ENCODE data around the gene FAM149A.

FAM149A gene

GRCh38 chr4:186105647-186106321, 1.3 kb downstream of the FAM149A start:
- DNase-seq (ENCODE audit: low spot score), result peak; percentile 54

- DNase-seq (ENCODE audit: low spot score), result no peak
These were observed 3.4 kb downstream of the FAM149A start for GRCh38 chr4:186107947-186108346.

DNA sequence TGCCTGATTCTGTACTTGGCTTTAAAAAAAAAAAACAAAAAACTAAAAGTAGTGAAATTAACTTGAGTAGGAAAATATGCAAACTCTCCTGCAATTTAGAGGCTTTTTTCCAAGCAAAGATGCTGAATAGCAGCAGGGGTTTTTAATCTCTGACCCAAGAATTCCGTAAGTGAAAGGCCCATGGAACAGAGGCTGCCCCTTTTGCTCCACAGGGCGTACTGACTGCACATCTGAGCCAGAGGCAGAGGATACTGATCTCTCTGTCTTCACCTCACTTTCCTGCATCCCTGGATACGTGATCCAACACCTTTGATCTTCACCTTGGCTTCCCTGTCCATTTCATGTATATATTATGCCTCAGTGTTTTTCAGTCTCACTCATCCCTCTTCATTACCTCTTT, 3.9 kb downstream of the FAM149A start:
- no peak for DNase-seq (ENCODE audit: low spot score)

- DNase-seq (ENCODE audit: low spot score), result no peak
These were observed 4.7 kb downstream of the FAM149A start for GRCh38 chr4:186109245-186109644.

DNA sequence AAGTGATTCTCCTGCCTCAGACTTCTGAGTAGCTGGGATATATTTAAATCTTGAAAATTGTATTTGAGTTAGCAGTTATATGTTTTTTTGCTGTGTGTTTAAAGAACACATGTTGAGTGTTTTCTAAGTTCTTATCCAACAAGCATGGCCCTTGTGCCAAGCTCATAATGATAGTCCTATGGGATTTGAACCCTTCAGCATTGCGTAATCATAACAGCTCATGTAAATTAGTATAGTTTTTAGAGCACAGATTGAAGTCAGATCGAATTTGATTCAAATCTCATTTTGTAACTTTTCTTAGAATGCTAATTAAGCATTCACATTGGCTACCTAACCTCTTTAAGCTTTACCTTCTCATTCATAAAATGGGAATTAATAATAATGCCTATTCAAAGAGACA, 12.2 kb downstream of the FAM149A start:
- no peak for DNase-seq (ENCODE audit: low spot score)

GRCh38 chr4:186118582-186118981, 14.1 kb downstream of the FAM149A start:
- no peak for DNase-seq (ENCODE audit: low spot score)

- no peak for DNase-seq (ENCODE audit: low spot score)
These were observed 16.6 kb downstream of the FAM149A start for GRCh38 chr4:186121057-186121456.

DNA sequence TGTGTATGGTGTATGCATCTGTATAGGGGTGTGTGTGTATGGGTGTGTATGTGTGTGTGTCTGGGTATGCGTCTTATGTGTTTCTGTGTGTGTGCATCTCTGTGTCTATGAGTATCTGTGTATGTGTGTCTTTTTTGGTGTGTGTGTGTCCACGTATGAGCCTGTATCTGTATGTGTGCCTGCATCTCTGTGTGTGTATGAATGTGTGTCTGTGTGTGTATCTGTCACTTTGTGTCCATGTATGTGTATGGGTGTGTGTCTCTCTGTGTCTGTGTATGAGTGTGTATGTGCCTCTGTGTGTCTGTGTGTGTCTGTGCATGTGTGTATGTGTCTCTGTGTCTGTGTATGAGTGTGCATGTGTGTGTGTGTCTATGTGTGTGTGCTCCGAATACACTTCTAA, 24.3 kb downstream of the FAM149A start:
- no peak for DNase-seq (ENCODE audit: low spot score)

DNA sequence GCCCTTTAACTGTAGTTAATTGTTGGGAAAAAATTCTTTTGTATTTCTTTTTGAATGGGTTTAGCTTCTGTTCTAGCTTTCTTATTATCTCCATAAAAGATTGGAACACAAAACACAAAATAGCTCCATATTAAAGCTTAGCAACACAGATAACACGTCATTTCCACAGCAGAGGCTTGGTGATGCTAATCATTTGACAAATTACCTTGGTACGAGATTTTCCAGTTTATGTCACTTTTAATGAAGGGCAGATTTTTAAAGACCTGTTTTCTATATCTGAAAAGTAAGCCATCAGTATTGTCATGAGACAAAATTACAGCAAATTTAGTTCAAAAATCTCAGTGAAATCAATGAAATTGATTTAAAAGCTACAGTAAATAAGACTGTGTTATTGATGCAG, 27.4 kb downstream of the FAM149A start:
- DNase-seq (ENCODE audit: low spot score), result no peak

- peak; percentile 57 for DNase-seq (ENCODE audit: low spot score)
These were observed 28.2 kb downstream of the FAM149A start for GRCh38 chr4:186132577-186133242.

- DNase-seq (ENCODE audit: low spot score), result no peak
These were observed 29.8 kb downstream of the FAM149A start for GRCh38 chr4:186134257-186134656.

- no peak for DNase-seq (ENCODE audit: low spot score)
These were observed 30.4 kb downstream of the FAM149A start for GRCh38 chr4:186134861-186135260.

GRCh38 chr4:186137196-186137794, 32.8 kb downstream of the FAM149A start:
- DNase-seq (ENCODE audit: low spot score), result no peak

DNA sequence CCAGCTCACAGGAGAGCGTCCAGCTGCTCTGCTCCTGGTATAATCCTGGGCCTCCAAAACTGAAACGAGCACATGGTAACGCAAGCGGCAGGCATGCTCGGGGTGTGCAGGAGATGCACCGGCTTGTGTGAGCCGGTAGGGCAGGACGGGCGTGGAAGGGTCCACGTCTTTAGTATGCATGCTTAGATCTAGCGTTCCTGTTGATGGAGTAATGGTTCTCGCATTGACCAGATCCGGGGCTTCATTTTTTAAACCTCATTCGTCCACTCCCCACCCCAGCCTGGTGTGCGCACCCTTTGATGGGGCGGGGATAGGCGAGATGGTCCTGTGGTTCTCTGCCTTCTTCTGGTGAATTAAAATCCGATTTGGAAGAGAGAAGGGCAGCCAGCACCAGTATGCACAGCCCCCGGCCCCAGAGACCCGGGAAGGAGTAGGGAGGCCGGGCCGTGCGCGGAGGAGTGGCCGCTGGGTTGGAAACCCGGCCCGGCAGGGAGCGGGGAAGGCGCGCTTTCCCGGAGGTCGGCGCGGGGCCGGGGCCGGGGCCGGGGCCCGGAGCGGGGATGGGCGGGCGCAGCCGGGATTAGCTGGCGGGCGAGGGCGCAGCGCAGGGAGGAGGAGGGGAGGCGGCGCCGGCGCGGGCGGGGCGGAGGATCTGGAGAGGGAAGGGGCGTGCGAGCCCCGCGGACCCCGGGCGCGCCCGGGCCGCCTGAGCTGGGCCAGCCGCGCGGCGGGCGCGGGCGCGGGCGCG, 39.9 kb downstream of the FAM149A start:
- peak; percentile 88 for DNase-seq (ENCODE audit: low spot score)

GRCh38 chr4:186144946-186145569, 40.6 kb downstream of the FAM149A start:
- DNase-seq (ENCODE audit: low spot score), result peak; percentile 73

GRCh38 chr4:186146458-186146857, 42.0 kb downstream of the FAM149A start:
- DNase-seq (ENCODE audit: low spot score), result no peak

- DNase-seq (ENCODE audit: low spot score), result no peak
These were observed 44.0 kb downstream of the FAM149A start for GRCh38 chr4:186148336-186148975.

DNA sequence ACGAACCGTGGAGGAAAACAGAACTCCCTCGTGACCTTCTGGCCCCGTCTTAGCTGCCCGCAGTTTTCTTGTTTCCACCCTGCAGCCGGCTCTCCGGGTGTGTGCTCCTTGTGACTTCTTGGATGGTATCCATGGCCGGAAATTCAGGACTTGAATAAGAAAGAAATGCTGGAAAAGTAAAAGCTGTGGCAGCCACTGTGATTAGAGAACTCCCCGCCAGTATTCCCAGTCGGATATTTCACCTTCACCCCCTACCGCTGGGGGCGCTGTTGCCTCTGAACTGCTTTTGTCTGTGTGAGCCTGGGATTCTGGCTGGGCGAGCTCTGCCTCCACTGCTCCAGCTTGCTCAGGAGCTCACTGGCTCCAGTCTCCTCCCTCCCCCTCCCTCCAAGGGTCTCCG, 45.4 kb downstream of the FAM149A start:
- peak; percentile 77 for DNase-seq (ENCODE audit: low spot score)

- DNase-seq (ENCODE audit: low spot score), result no peak
These were observed 46.4 kb downstream of the FAM149A start for GRCh38 chr4:186150926-186151325.

DNA sequence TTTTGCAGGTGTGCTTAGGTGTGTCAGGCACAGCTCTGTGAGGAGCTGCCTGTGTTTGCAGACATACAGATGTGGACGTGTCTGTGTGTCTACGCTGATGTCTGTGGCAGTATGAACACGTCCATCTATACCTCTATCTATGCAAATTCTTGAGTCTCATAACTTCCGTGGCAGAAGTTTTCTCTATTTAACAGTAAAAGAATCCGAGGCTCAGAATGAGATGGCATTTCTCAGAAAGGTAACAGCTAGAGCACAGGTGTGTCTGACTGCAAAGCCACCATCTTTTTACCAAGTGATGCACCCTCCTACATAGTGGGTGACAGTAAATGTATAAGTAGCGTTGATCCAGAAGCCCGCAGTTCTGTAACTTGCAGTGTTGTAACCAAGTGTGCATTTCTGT, 47.0 kb downstream of the FAM149A start:
- DNase-seq (ENCODE audit: low spot score), result no peak

GRCh38 chr4:186158021-186158813, 53.7 kb downstream of the FAM149A start:
- DNase-seq (ENCODE audit: low spot score), result no peak

All from iPS-NIHi11 (cell line).